ENCODE data around the gene RASIP1.

DNA sequence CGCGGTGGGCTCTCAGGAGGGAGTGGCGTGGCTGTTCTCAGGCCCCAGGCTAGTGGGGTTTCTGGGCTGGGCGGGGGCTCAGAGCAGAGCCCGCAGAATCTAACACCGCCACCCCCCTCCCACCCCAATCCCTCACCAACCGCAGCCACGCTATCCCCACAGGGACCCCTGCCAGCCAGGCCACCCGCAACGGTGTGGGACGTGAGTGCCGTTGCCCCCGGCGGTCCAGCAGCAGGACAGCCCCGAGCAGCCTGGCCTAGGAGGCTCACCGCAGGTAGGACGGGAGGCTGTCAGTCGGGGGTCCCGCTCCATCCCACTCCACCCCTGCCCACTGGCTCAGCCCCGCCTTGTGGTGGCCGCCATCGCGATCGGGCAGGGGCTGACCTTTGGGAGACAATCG, 67.4 kb downstream of the RASIP1 start, which contains the start of gene NTN5:
- TF ChIP-seq, protein P1, sequence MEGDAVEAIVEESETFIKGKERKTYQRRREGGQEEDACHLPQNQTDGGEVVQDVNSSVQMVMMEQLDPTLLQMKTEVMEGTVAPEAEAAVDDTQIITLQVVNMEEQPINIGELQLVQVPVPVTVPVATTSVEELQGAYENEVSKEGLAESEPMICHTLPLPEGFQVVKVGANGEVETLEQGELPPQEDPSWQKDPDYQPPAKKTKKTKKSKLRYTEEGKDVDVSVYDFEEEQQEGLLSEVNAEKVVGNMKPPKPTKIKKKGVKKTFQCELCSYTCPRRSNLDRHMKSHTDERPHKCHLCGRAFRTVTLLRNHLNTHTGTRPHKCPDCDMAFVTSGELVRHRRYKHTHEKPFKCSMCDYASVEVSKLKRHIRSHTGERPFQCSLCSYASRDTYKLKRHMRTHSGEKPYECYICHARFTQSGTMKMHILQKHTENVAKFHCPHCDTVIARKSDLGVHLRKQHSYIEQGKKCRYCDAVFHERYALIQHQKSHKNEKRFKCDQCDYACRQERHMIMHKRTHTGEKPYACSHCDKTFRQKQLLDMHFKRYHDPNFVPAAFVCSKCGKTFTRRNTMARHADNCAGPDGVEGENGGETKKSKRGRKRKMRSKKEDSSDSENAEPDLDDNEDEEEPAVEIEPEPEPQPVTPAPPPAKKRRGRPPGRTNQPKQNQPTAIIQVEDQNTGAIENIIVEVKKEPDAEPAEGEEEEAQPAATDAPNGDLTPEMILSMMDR (conservative IDR thresholded peaks at IDR 0.05) = no peak
- no peak for TF ChIP-seq ZFX (IDR thresholded peaks at IDR 0.05)

All from C4-2B (cell line).